PFSK-1 (cell line): ENCODE results near the gene ATMIN.

ENCODE experiments used
- FOXP2 ChIP-seq: optimal IDR thresholded peaks from 2 replicates; pipeline ENCODE3; 2011; ENCODE audit warnings: borderline replicate concordance, control low read depth, inconsistent platforms; ENCODE audit not compliant: insufficient read depth; ENCODE audit errors: extremely low read length, extremely low read depth
- POLR2AphosphoS5 ChIP-seq: IDR thresholded peaks from 2 replicates; pipeline ENCODE4 v1.6.1; 2012; ENCODE audit warnings: low read depth, mild to moderate bottlenecking, control low read depth, low read length, moderate library complexity
- SIN3A ChIP-seq: IDR thresholded peaks from 2 replicates; pipeline ENCODE4 v1.6.1; 2012; ENCODE audit warnings: mild to moderate bottlenecking, low read length, moderate library complexity, borderline replicate concordance; ENCODE audit not compliant: insufficient read depth
- TAF1 ChIP-seq: IDR thresholded peaks from 2 replicates; pipeline ENCODE4 v1.6.1; 2012; ENCODE audit warnings: low read length, control low read depth, borderline replicate concordance; ENCODE audit not compliant: insufficient read depth
- TF ChIP-seq, protein P1 (sequence below), 2 experiments: IDR thresholded peaks; 2 replicates each; pipeline versions ENCODE4 v1.6.1 to v1.8.0; 2011 to 2012; ENCODE audit warnings: low read depth in 2 of 2, low read length in 2 of 2, control low read depth in 1 of 2, inconsistent platforms in 1 of 2, mild to moderate bottlenecking in 1 of 2, moderate library complexity in 1 of 2; ENCODE audit not compliant: insufficient read depth in 1 of 2

DNA sequence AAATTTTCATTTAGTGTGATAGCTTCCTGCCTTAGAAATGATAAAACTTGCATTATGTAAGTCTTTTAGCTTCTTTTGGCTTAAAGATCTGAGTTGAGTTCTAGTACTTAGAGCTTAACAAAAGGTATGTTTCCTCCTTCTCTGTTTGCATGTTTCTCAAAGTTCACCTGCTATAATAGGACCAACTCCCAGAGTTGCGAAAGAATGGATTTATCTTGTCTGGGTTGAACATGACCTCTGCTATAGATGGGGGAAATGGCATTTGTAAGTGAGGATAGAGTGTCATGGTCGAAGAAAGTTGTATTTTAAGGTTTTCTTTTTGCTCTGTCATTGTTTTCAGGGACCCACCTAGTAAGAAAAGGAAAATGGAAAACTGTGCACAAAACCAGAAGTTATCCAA is 7.2 kb downstream of the ATMIN start:
- no peak for TF ChIP-seq POLR2AphosphoS5
- TF ChIP-seq, protein P1, sequence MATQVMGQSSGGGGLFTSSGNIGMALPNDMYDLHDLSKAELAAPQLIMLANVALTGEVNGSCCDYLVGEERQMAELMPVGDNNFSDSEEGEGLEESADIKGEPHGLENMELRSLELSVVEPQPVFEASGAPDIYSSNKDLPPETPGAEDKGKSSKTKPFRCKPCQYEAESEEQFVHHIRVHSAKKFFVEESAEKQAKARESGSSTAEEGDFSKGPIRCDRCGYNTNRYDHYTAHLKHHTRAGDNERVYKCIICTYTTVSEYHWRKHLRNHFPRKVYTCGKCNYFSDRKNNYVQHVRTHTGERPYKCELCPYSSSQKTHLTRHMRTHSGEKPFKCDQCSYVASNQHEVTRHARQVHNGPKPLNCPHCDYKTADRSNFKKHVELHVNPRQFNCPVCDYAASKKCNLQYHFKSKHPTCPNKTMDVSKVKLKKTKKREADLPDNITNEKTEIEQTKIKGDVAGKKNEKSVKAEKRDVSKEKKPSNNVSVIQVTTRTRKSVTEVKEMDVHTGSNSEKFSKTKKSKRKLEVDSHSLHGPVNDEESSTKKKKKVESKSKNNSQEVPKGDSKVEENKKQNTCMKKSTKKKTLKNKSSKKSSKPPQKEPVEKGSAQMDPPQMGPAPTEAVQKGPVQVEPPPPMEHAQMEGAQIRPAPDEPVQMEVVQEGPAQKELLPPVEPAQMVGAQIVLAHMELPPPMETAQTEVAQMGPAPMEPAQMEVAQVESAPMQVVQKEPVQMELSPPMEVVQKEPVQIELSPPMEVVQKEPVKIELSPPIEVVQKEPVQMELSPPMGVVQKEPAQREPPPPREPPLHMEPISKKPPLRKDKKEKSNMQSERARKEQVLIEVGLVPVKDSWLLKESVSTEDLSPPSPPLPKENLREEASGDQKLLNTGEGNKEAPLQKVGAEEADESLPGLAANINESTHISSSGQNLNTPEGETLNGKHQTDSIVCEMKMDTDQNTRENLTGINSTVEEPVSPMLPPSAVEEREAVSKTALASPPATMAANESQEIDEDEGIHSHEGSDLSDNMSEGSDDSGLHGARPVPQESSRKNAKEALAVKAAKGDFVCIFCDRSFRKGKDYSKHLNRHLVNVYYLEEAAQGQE (IDR thresholded peaks at IDR 0.05; ENCODE audit: insufficient read depth in 1 of 2, low read depth in 2 of 2, low read length in 2 of 2): no peak
- no peak for TF ChIP-seq TAF1
- TF ChIP-seq SIN3A: no peak
- no peak for TF ChIP-seq FOXP2
